ENCODE measurements around the gene SERPINE1. TPM values are rescaled to one million over a fixed set of nuclear protein-coding genes. Genes with fewer than 3 reads are reported as not detected.

The SERPINE1 gene
- total and polyA plus RNA-seq, 4 donors, result 12.4 to 436 (median 37.0) TPM

GRCh38 chr7:101123703-101124068, 3.2 kb upstream of the SERPINE1 start:
- 92 to 93% methylated on average over 2 to 3 of the region's 3 CpGs for WGBS, 2 donors
- peaks cover 9 to 31% (median 20%) of the 10 kb centered on the region in 5 donors for H3K4me1 ChIP-seq (ENCODE audit: control insufficient read depth in 5 of 5, insufficient read depth in 5 of 5, low read length in 5 of 5)
- no peak overlapping the region for H3K9ac ChIP-seq (ENCODE audit: insufficient read depth in 1 of 2, low read length in 2 of 2)

GRCh38 chr7:101124376-101125056, 2.4 kb upstream of the SERPINE1 start:
- H3K4me1 ChIP-seq (ENCODE audit: control insufficient read depth in 5 of 5, insufficient read depth in 5 of 5, low read length in 5 of 5), result peaks cover 9 to 31% (median 20%) of the 10 kb centered on the region in 5 donors
- H3K9ac ChIP-seq (ENCODE audit: insufficient read depth in 1 of 2, low read length in 2 of 2), result no peak overlapping the region
- 19 to 32% methylated on average over 7 of the region's 7 CpGs for WGBS, 2 donors
- peak overlapping the region; percentile 36 to 94 for H3K27ac ChIP-seq (ENCODE audit: low read depth in 1 of 2, low read length in 1 of 2)
- no peaks in the 10 kb centered on the region for H3K27me3 ChIP-seq (ENCODE audit: control insufficient read depth in 3 of 3, insufficient read depth in 3 of 3, low read length in 2 of 3)
- no peaks in the 10 kb centered on the region for H3K9me3 ChIP-seq (ENCODE audit: control insufficient read depth in 4 of 4, insufficient read depth in 3 of 4, low read length in 3 of 4)
- H3K36me3 ChIP-seq (ENCODE audit: control insufficient read depth in 4 of 4, insufficient read depth in 4 of 4, low read length in 4 of 4), result peaks cover 0 to 3% (median 0%) of the 10 kb centered on the region in 4 donors
- DNase-seq, result peak; percentile 53 to 79 (median 75)
- ATAC-seq (ENCODE audit: insufficient read depth, low FRiP score), result no peak
- H3K4me3 ChIP-seq, result no peak overlapping the region
- TF ChIP-seq CTCF (IDR thresholded peaks at IDR 0.05; ENCODE audit: control extremely low read depth, extremely low read depth), result no peak

More at GRCh38 chr7:101123703-101124068, 3.2 kb upstream of the SERPINE1 start:
- Histone ChIP-seq H3K4me3 (no peak overlapping the region), H3K27me3 (ENCODE audit: control insufficient read depth in 3 of 3, insufficient read depth in 3 of 3, low read length in 2 of 3) (no peaks in the 10 kb centered on the region), H3K9me3 (ENCODE audit: control insufficient read depth in 4 of 4, insufficient read depth in 3 of 4, low read length in 3 of 4) (no peaks in the 10 kb centered on the region), H3K36me3 (ENCODE audit: control insufficient read depth in 4 of 4, insufficient read depth in 4 of 4, low read length in 4 of 4) (peaks cover 0 to 3% (median 0%) of the 10 kb centered on the region in 4 donors), H3K27ac (ENCODE audit: low read depth in 1 of 2, low read length in 1 of 2) (peak overlapping the region; percentile 76 to 92)
- no peak for TF ChIP-seq CTCF (IDR thresholded peaks at IDR 0.05; ENCODE audit: control extremely low read depth, extremely low read depth)
- no peak for ATAC-seq (ENCODE audit: insufficient read depth, low FRiP score)
- DNase-seq, result no peak

GRCh38 chr7:101125989-101126650, 784 bp upstream of the SERPINE1 start:
- ATAC-seq (ENCODE audit: insufficient read depth, low FRiP score) (no peak), DNase-seq (peak; percentile 61 to 63 (median 62))
- H3K9me3 ChIP-seq (ENCODE audit: control insufficient read depth in 4 of 4, insufficient read depth in 3 of 4, low read length in 3 of 4), result no peaks in the 10 kb centered on the region
- no peak overlapping the region for H3K9ac ChIP-seq (ENCODE audit: insufficient read depth in 1 of 2, low read length in 2 of 2)
- peaks cover 0 to 3% (median 0%) of the 10 kb centered on the region in 4 donors for H3K36me3 ChIP-seq (ENCODE audit: control insufficient read depth in 4 of 4, insufficient read depth in 4 of 4, low read length in 4 of 4)
- H3K27ac ChIP-seq (ENCODE audit: low read depth in 1 of 2, low read length in 1 of 2), result peak overlapping the region; percentile 72 to 79
- WGBS, 2 donors, result 27 to 40% methylated on average over 15 of the region's 15 CpGs
- H3K27me3 ChIP-seq (ENCODE audit: control insufficient read depth in 3 of 3, insufficient read depth in 3 of 3, low read length in 2 of 3), result no peaks in the 10 kb centered on the region
- H3K4me1 ChIP-seq (ENCODE audit: control insufficient read depth in 5 of 5, insufficient read depth in 5 of 5, low read length in 5 of 5), result peaks cover 9 to 34% (median 20%) of the 10 kb centered on the region in 5 donors
- no peak overlapping the region for H3K4me3 ChIP-seq
- no peak for TF ChIP-seq CTCF (IDR thresholded peaks at IDR 0.05; ENCODE audit: control extremely low read depth, extremely low read depth)

Measured in lung (tissue), 12 donors.